Measurements from ENCODE around the gene ADRA1B.

GRCh38 chr5:159933531-159934485, 17.5 kb downstream of the ADRA1B start:
- no peak for TF ChIP-seq POLR2AphosphoS5 (IDR thresholded peaks at IDR 0.05)
- TF ChIP-seq CTCF (IDR thresholded peaks at IDR 0.05) = no peak
- no peak for TF ChIP-seq EP300 (IDR thresholded peaks at IDR 0.05; ENCODE audit: low read depth)
- TF ChIP-seq POLR2A (IDR thresholded peaks at IDR 0.05) = no peak

Data from transverse colon (tissue), 4 donors.